ENCODE measurements around the gene CD276. TPM values are rescaled to one million over a fixed set of nuclear protein-coding genes. Genes with fewer than 3 reads are reported as not detected.

The CD276 gene
- total RNA-seq, 4 donors from 2014 or later, result 42.6 to 93.3 (median 70.9) TPM

- DNase-seq (ENCODE audit: low spot score in 2 of 2), result no peak
- peaks cover 0 to 90% (median 36%) of the 10 kb centered on the region in 4 donors for H3K4me1 ChIP-seq
- H3K27ac ChIP-seq, result peak overlapping the region in 2 of 4 donors; percentile 62 to 64
- no peaks in the 10 kb centered on the region for H3K36me3 ChIP-seq
- 78 to 90% methylated on average over 6 of the region's 6 CpGs for WGBS, 2 donors
- H3K27me3 ChIP-seq, result peaks cover 0 to 3% of the 10 kb centered on the region in 2 donors
- TF ChIP-seq EP300 (IDR thresholded peaks at IDR 0.05) (no peak), POLR2A (IDR thresholded peaks at IDR 0.05) (no peak), CTCF (IDR thresholded peaks at IDR 0.05) (no peak)
- H3K4me3 ChIP-seq, result no peak overlapping the region
- no peaks in the 10 kb centered on the region for H3K9me3 ChIP-seq
Observed at GRCh38 chr15:73688455-73688854, 4.3 kb downstream of the CD276 start.

DNA sequence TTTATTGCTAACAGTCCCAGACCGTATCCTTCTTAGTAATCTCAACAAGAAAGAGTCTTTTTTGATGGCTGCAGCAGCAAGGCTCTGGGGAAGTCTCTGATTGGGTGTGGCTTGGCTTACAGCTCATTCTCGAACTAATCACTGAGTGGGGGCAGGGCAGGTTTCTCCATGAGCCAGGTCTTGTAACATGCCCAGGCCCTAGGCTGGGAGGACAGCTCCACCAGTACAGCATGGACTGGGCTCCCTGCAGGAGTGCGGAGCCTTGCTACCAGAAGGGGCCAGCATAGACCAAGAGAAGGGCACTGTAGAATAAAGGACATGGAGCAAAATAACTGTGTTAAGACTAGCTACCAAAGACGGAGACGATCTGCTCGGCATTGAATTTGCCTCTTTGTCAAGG is 7.2 kb downstream of the CD276 start:
- DNase-seq (ENCODE audit: low spot score in 2 of 2), result peak; percentile 68 to 79
- H3K4me1 ChIP-seq, result peaks cover 0 to 94% (median 31%) of the 10 kb centered on the region in 4 donors
- TF ChIP-seq POLR2A (IDR thresholded peaks at IDR 0.05), result no peak
- peak in 1 of 2 donors; percentile 12 for TF ChIP-seq EP300 (IDR thresholded peaks at IDR 0.05)
- peak in 2 of 5 experiments; percentile 21 to 35 for TF ChIP-seq CTCF (IDR thresholded peaks at IDR 0.05)
- peak overlapping the region in 1 of 4 donors; percentile 56 for H3K27ac ChIP-seq
- no peaks in the 10 kb centered on the region for H3K27me3 ChIP-seq
- no peaks in the 10 kb centered on the region for H3K9me3 ChIP-seq
- no peak overlapping the region for H3K4me3 ChIP-seq
- H3K36me3 ChIP-seq, result no peaks in the 10 kb centered on the region
- 19 to 21% methylated on average over 6 of the region's 6 CpGs for WGBS, 2 donors

- Histone ChIP-seq H3K4me1 (peaks cover 0 to 82% (median 29%) of the 10 kb centered on the region in 4 donors), H3K9me3 (no peaks in the 10 kb centered on the region), H3K27ac (no peak overlapping the region), H3K36me3 (no peaks in the 10 kb centered on the region), H3K27me3 (no peaks in the 10 kb centered on the region), H3K4me3 (no peak overlapping the region)
- DNase-seq (ENCODE audit: low spot score in 2 of 2), result no peak
- no peak for TF ChIP-seq CTCF (IDR thresholded peaks at IDR 0.05)
- TF ChIP-seq EP300 (IDR thresholded peaks at IDR 0.05), result no peak
- no peak for TF ChIP-seq POLR2A (IDR thresholded peaks at IDR 0.05)
- 51 to 56% methylated on average over 5 of the region's 5 CpGs for WGBS, 2 donors
Observed at GRCh38 chr15:73694419-73694818, 10.2 kb downstream of the CD276 start.

- TF ChIP-seq POLR2A (IDR thresholded peaks at IDR 0.05), result no peak
- no peak for TF ChIP-seq CTCF (IDR thresholded peaks at IDR 0.05)
- no peak for TF ChIP-seq EP300 (IDR thresholded peaks at IDR 0.05)
- Histone ChIP-seq H3K4me3 (no peak overlapping the region), H3K4me1 (peaks cover 0 to 71% (median 27%) of the 10 kb centered on the region in 4 donors), H3K27me3 (no peaks in the 10 kb centered on the region), H3K36me3 (peaks cover 0 to under 1% (median 0%) of the 10 kb centered on the region in 3 donors), H3K9me3 (no peaks in the 10 kb centered on the region), H3K27ac (peak overlapping the region in 1 of 4 donors; percentile 41)
- WGBS, 2 donors, result 60 to 72% methylated on average over 16 of the region's 16 CpGs
- no peak for DNase-seq (ENCODE audit: low spot score in 2 of 2)
Observed at GRCh38 chr15:73695773-73696640, 11.8 kb downstream of the CD276 start.

DNA sequence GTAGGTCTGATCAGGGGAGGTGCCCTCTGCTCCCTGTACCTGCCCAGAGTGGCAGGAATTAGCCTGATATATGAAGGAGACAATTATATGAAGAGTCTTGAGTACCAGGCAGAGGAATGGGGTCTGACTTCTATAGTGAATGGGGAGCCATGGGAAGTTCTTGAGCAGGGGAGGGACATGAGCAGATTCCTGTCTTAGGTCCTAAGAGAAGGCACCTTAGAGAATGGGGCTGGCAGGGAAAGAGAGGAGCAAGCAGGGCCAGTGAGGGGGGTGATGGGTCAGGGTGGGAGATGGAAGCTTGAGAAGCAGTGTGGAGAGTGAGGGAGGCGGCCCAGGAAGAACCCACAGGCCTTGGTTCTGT is 12.4 kb downstream of the CD276 start:
- WGBS, 2 donors, result 42 to 83% methylated on average over 1 of the region's 1 CpG
- DNase-seq (ENCODE audit: low spot score in 2 of 2), result no peak
- peak overlapping the region in 1 of 4 donors; percentile 41 for H3K27ac ChIP-seq
- TF ChIP-seq CTCF (IDR thresholded peaks at IDR 0.05) (no peak), POLR2A (IDR thresholded peaks at IDR 0.05) (no peak)
- no peaks in the 10 kb centered on the region for H3K27me3 ChIP-seq
- peaks cover 0 to 64% (median 21%) of the 10 kb centered on the region in 4 donors for H3K4me1 ChIP-seq
- H3K4me3 ChIP-seq, result no peak overlapping the region
- H3K36me3 ChIP-seq, result peaks cover 0 to 5% (median 0%) of the 10 kb centered on the region in 3 donors
- no peaks in the 10 kb centered on the region for H3K9me3 ChIP-seq
